Measurements from ENCODE around the gene SULT1C3. TPM values are rescaled to one million over a fixed set of nuclear protein-coding genes. Genes with fewer than 3 reads are reported as not detected.

The SULT1C3 gene
- total and polyA plus RNA-seq, 2 of the 4 experiments (the other 2 are of a cell fraction), result not detected

- dilution Hi-C loops (cut with HindIII; ENCODE audit: low sequenced_read_pairs, unreplicated experiment), result no loop called here
- intact Hi-C loops (cut with micrococcal nuclease), result no loop called here
- H2AK5ac ChIP-seq (ENCODE audit: low read depth, low read length), result no peak overlapping the region
- H2AFZ ChIP-seq (replicated peaks; ENCODE audit: low read length, poor library complexity), result no peak overlapping the region
- ChIA-PET POLR2A (ENCODE audit: unreplicated experiment) (no interaction called here), CTCF (no interaction called here)
- no peak overlapping the region for H3K18ac ChIP-seq (ENCODE audit: low read depth, low read length)
- H3K27ac ChIP-seq (ENCODE audit: insufficient read depth, low read length), result no peak overlapping the region
- in situ Hi-C loops (cut with MboI; ENCODE audit: low sequenced_read_pairs), result no loop called here
- H2AK9ac ChIP-seq (replicated peaks; ENCODE audit: low read depth, low read length, poor library complexity), result no peak overlapping the region
- H4K5ac ChIP-seq (ENCODE audit: low read depth, low read length), result no peak overlapping the region
- H2BK15ac ChIP-seq (ENCODE audit: low read depth, low read length), result no peak overlapping the region
- no peak for TF ChIP-seq RCOR1 (IDR thresholded peaks at IDR 0.05; ENCODE audit: insufficient replicate concordance, low read length)
- TF ChIP-seq CTCF (conservative IDR thresholded peaks at IDR 0.05; ENCODE audit: low read depth, low read length), result no peak
- TF ChIP-seq FOS (IDR thresholded peaks at IDR 0.05; ENCODE audit: low read depth, low read length), result no peak
- TF ChIP-seq MAFK (IDR thresholded peaks at IDR 0.05; ENCODE audit: low read depth, low read length), result no peak
- TF ChIP-seq USF2 (IDR thresholded peaks at IDR 0.05; ENCODE audit: low read depth, low read length), result no peak
- TF ChIP-seq NFE2L2 (IDR thresholded peaks at IDR 0.05; ENCODE audit: low read depth, low read length), result no peak
- no peak for TF ChIP-seq MXI1 (IDR thresholded peaks at IDR 0.05; ENCODE audit: borderline replicate concordance, low read depth, low read length)
- no peak for TF ChIP-seq RAD21 (IDR thresholded peaks at IDR 0.05; ENCODE audit: low read length)
- no peak for TF ChIP-seq ELK1 (IDR thresholded peaks at IDR 0.05; ENCODE audit: borderline replicate concordance, low read depth, low read length)
- TF ChIP-seq RFX5 (IDR thresholded peaks at IDR 0.05; ENCODE audit: low read depth, low read length), result no peak
- TF ChIP-seq SMC3 (IDR thresholded peaks at IDR 0.05; ENCODE audit: low read depth, low read length), result no peak
- no peak for TF ChIP-seq MAZ (IDR thresholded peaks at IDR 0.05; ENCODE audit: borderline replicate concordance, low read depth, low read length)
- no peak for TF ChIP-seq BHLHE40 (IDR thresholded peaks at IDR 0.05; ENCODE audit: low read depth, low read length)
- TF ChIP-seq CHD1 (IDR thresholded peaks at IDR 0.05; ENCODE audit: low read depth, low read length), result no peak
- no peak overlapping the region for H2BK5ac ChIP-seq (ENCODE audit: low read depth, low read length, poor library complexity, severe bottlenecking)
- peaks cover 2% of the 10 kb centered on the region; the same call in 1 of the 2 replicates for H3K27me3 ChIP-seq (ENCODE audit: control insufficient read depth, insufficient read depth, low read length)
- no peaks in the 10 kb centered on the region for H3K36me3 ChIP-seq (ENCODE audit: control insufficient read depth, insufficient read depth, low read length)
- H3K9me1 ChIP-seq (ENCODE audit: insufficient read depth, low read length), result no peaks in the 10 kb centered on the region
- H4K8ac ChIP-seq (ENCODE audit: low read depth in 2 of 2, low read length in 2 of 2), result no peak overlapping the region
- no peak overlapping the region for H2BK20ac ChIP-seq (ENCODE audit: low read depth, low read length)
- H3K4me3 ChIP-seq (ENCODE audit: insufficient read depth, low read depth, low read length), result no peak overlapping the region
- H3K4me2 ChIP-seq (ENCODE audit: low read depth, low read length), result no peak overlapping the region
- ATAC-seq (ENCODE audit: low read depth) (no peak), DNase-seq (no peak)
- H3K9ac ChIP-seq (ENCODE audit: low read depth, low read length), result no peak overlapping the region
- H3K79me1 ChIP-seq (ENCODE audit: low read depth in 1 of 2, low read length in 2 of 2), result no peaks in the 10 kb centered on the region
- no peaks in the 10 kb centered on the region for H3K4me1 ChIP-seq (ENCODE audit: control insufficient read depth, insufficient read depth, low read length)
- no peak overlapping the region for H4K91ac ChIP-seq (ENCODE audit: insufficient read depth, low read depth, low read length)
- no peak overlapping the region for H3K4ac ChIP-seq (ENCODE audit: low read depth, low read length)
- H3K56ac ChIP-seq (ENCODE audit: extremely low read depth, insufficient read depth, low read length), result no peak overlapping the region
- no peak overlapping the region for H2BK120ac ChIP-seq (ENCODE audit: low read depth, low read length)
- BruUV-seq (replicated peaks), result no TSS peak
- whole genome bisulfite sequencing, 2 experiments (ENCODE audit: extremely low coverage in 2 of 2, insufficient read length in 1 of 2), result 20% methylated on average over 1 of the region's 2 CpGs; no CpG with 5 or more reads in 1 of the 2 experiments
- no peak overlapping the region for H3K23ac ChIP-seq (ENCODE audit: low read depth, low read length)
- no peaks in the 10 kb centered on the region for H4K20me1 ChIP-seq (ENCODE audit: insufficient read depth, low read length)
- no peak overlapping the region for H3K14ac ChIP-seq (replicated peaks; ENCODE audit: low read depth, low read length)
- H3K9me3 ChIP-seq (ENCODE audit: control insufficient read depth, insufficient read depth, low read length), result peaks cover 7% of the 10 kb centered on the region
Measured at GRCh38 chr2:108226564-108226963, 13.2 kb upstream of the SULT1C3 start.

All from IMR-90 (cell line).